ENCODE measurements around the gene SFXN2.
A peak's percentile ranks its signal among the peaks of the same experiment; 100 is the strongest.

The SFXN2 gene

GRCh38 chr10:102779680-102780526, 65.5 kb downstream of the SFXN2 start:
- no peaks in the 10 kb centered on the region for H3K36me3 ChIP-seq (ENCODE audit: control insufficient read depth, insufficient read depth, low read length)
- H3K27ac ChIP-seq (ENCODE audit: low read depth, low read length): peak overlapping the region; percentile 97
- no peak overlapping the region for H3K4me3 ChIP-seq (ENCODE audit: low read length)
- H3K9ac ChIP-seq (ENCODE audit: low read length): no peak overlapping the region
- H3K27me3 ChIP-seq (ENCODE audit: control insufficient read depth, insufficient read depth, low read length): no peaks in the 10 kb centered on the region
- peaks cover 73% of the 10 kb centered on the region for H3K4me1 ChIP-seq (ENCODE audit: control insufficient read depth, insufficient read depth, low read length)

- peak overlapping the region; percentile 97 for H3K27ac ChIP-seq (ENCODE audit: low read depth, low read length)
- no peaks in the 10 kb centered on the region for H3K36me3 ChIP-seq (ENCODE audit: control insufficient read depth, insufficient read depth, low read length)
- no peaks in the 10 kb centered on the region for H3K27me3 ChIP-seq (ENCODE audit: control insufficient read depth, insufficient read depth, low read length)
- no peak overlapping the region for H3K4me3 ChIP-seq (ENCODE audit: low read length)
- peaks cover 69% of the 10 kb centered on the region for H3K4me1 ChIP-seq (ENCODE audit: control insufficient read depth, insufficient read depth, low read length)
- H3K9ac ChIP-seq (ENCODE audit: low read length): no peak overlapping the region
These were observed 66.0 kb downstream of the SFXN2 start for GRCh38 chr10:102780527-102780808.

GRCh38 chr10:102781090-102781920, 66.9 kb downstream of the SFXN2 start:
- Histone ChIP-seq H3K36me3 (ENCODE audit: control insufficient read depth, insufficient read depth, low read length) (no peaks in the 10 kb centered on the region), H3K9ac (ENCODE audit: low read length) (no peak overlapping the region)

GRCh38 chr10:102781921-102782557, 67.6 kb downstream of the SFXN2 start:
- Histone ChIP-seq H3K36me3 (ENCODE audit: control insufficient read depth, insufficient read depth, low read length) (no peaks in the 10 kb centered on the region), H3K4me1 (ENCODE audit: control insufficient read depth, insufficient read depth, low read length) (peaks cover 67% of the 10 kb centered on the region), H3K27me3 (ENCODE audit: control insufficient read depth, insufficient read depth, low read length) (no peaks in the 10 kb centered on the region), H3K4me3 (ENCODE audit: low read length) (no peak overlapping the region), H3K9ac (ENCODE audit: low read length) (no peak overlapping the region), H3K27ac (ENCODE audit: low read depth, low read length) (peak overlapping the region; percentile 97)

More at GRCh38 chr10:102781090-102781920, 66.9 kb downstream of the SFXN2 start:
- H3K27ac ChIP-seq (ENCODE audit: low read depth, low read length): peak overlapping the region; percentile 97
- peaks cover 70% of the 10 kb centered on the region for H3K4me1 ChIP-seq (ENCODE audit: control insufficient read depth, insufficient read depth, low read length)
- H3K4me3 ChIP-seq (ENCODE audit: low read length): peak overlapping the region; percentile 16
- H3K27me3 ChIP-seq (ENCODE audit: control insufficient read depth, insufficient read depth, low read length): no peaks in the 10 kb centered on the region

DNA sequence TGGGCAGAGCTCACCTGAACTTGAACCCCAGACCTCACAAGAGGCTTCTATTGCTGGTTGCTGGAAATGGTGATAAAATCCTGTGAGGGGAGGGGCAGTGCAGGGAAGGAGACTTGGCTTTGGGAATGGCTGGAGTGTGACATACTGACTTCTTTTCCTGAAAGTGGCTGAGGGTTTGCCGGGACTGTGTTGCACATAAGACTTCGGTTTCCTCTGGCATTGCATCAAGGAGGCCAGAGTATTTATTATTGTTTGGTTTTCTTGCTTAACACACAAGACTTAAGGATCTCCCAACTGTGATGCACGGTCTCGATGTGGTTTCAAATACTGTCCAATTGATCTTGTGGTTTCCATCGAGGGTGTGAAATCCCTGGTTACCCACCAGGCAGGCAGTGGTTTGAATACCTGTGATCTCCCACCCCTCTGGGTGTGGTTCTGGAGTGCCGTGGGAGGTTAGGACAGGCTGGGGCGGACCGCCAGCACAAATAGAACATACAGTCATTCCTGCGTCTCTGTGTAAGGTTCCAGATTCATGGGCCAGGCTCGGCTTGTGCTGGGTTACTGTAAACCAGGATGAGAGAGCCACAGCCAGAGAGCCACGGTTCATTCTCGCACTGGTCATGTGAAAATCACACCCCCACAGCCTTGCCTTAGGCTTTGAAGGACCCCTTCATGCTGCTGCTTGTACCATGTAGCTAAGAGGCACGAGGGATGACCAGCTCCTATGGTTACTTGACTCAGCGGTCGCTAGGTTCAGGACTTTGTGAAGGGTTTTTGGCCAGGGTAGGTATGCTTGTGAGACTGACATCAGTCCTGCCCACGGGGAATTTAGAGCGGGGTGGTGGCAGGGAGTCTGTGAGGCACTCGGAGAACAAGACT, 68.5 kb downstream of the SFXN2 start:
- H3K9ac ChIP-seq (ENCODE audit: low read length): peak overlapping the region; percentile 14
- H3K27me3 ChIP-seq (ENCODE audit: control insufficient read depth, insufficient read depth, low read length): no peaks in the 10 kb centered on the region

DNA sequence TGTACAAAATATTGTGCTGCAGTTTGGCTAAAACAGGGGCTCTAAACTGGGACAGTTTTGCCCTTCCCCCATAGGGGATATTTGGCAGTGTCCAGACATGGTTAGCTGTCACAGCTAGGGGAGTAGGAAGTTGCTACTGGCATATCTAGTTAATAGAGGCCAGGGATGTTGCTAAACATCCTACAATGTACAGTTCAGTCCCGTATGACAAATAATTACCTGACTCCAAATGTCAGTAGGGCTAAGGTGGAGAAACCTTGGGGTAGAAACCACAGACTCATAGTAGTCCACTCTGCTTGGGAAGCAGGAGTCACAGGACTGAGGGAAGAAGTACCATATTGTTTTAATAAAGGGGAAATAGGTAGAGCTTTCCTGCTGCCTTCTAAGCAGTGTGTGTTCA, 69.1 kb downstream of the SFXN2 start:
- Histone ChIP-seq H3K27ac (ENCODE audit: low read depth, low read length) (peak overlapping the region; percentile 97), H3K4me1 (ENCODE audit: control insufficient read depth, insufficient read depth, low read length) (peaks cover 53% of the 10 kb centered on the region), H3K4me3 (ENCODE audit: low read length) (peak overlapping the region; percentile 14), H3K36me3 (ENCODE audit: control insufficient read depth, insufficient read depth, low read length) (no peaks in the 10 kb centered on the region), H3K27me3 (ENCODE audit: control insufficient read depth, insufficient read depth, low read length) (no peaks in the 10 kb centered on the region), H3K9ac (ENCODE audit: low read length) (no peak overlapping the region)

More for the DNA sequence above, 68.5 kb downstream of the SFXN2 start:
- H3K36me3 ChIP-seq (ENCODE audit: control insufficient read depth, insufficient read depth, low read length): no peaks in the 10 kb centered on the region
- H3K4me3 ChIP-seq (ENCODE audit: low read length): peak overlapping the region; percentile 14
- H3K4me1 ChIP-seq (ENCODE audit: control insufficient read depth, insufficient read depth, low read length): peaks cover 59% of the 10 kb centered on the region
- peak overlapping the region; percentile 97 for H3K27ac ChIP-seq (ENCODE audit: low read depth, low read length)

- H3K27ac ChIP-seq (ENCODE audit: low read depth, low read length): peak overlapping the region; percentile 15
- H3K4me3 ChIP-seq (ENCODE audit: low read length): no peak overlapping the region
- no peaks in the 10 kb centered on the region for H3K36me3 ChIP-seq (ENCODE audit: control insufficient read depth, insufficient read depth, low read length)
- H3K4me1 ChIP-seq (ENCODE audit: control insufficient read depth, insufficient read depth, low read length): peaks cover 44% of the 10 kb centered on the region
- H3K27me3 ChIP-seq (ENCODE audit: control insufficient read depth, insufficient read depth, low read length): no peaks in the 10 kb centered on the region
- H3K9ac ChIP-seq (ENCODE audit: low read length): no peak overlapping the region
These were observed 71.4 kb downstream of the SFXN2 start for GRCh38 chr10:102785818-102786217.

- Histone ChIP-seq H3K4me3 (ENCODE audit: low read length) (no peak overlapping the region), H3K9ac (ENCODE audit: low read length) (no peak overlapping the region), H3K27ac (ENCODE audit: low read depth, low read length) (peak overlapping the region; percentile 56), H3K27me3 (ENCODE audit: control insufficient read depth, insufficient read depth, low read length) (no peaks in the 10 kb centered on the region), H3K36me3 (ENCODE audit: control insufficient read depth, insufficient read depth, low read length) (no peaks in the 10 kb centered on the region), H3K4me1 (ENCODE audit: control insufficient read depth, insufficient read depth, low read length) (peaks cover 35% of the 10 kb centered on the region)
These were observed 77.4 kb downstream of the SFXN2 start for GRCh38 chr10:102791754-102792395.
